HepG2 (cell line): ENCODE measurements around the gene EEF1A2. TPM values are rescaled to one million over a fixed set of nuclear protein-coding genes. Genes with fewer than 3 reads are reported as not detected.
A peak's percentile ranks its signal among the peaks of the same experiment; 100 is the strongest.

Source experiments
- CENPX ChIP-seq: sonication (generic); formaldehyde crosslinking; IDR thresholded peaks from 2 replicates; pipeline ENCODE4 v1.9.0; 2021; ENCODE audit warnings: mild to moderate bottlenecking, missing genetic modification reagents, moderate library complexity
- CREBL2 ChIP-seq: sonication (generic); formaldehyde crosslinking; IDR thresholded peaks from 2 replicates; pipeline ENCODE4 v1.8.1; 2023; ENCODE audit warnings: missing genetic modification reagents, mild to moderate bottlenecking, borderline replicate concordance
- CSRNP1 ChIP-seq: sonication (generic); formaldehyde crosslinking; IDR thresholded peaks from 2 replicates; pipeline ENCODE4 v1.8.1; 2023; ENCODE audit warnings: mild to moderate bottlenecking, missing genetic modification reagents
- GLMP ChIP-seq: sonication (generic); formaldehyde crosslinking; IDR thresholded peaks from 2 replicates; pipeline ENCODE4 v1.9.0; 2021; ENCODE audit warnings: missing genetic modification reagents, mild to moderate bottlenecking, borderline replicate concordance
- KAT2B ChIP-seq: fragments of 150-350 bp; IDR thresholded peaks from 2 replicates; pipeline ENCODE4 v1.6.1; 2014; ENCODE audit warnings: low read depth, low read length, borderline replicate concordance
- KDM6A ChIP-seq: IDR thresholded peaks from 2 replicates; pipeline ENCODE4 v1.6.1; 2016; ENCODE audit warnings: low read depth
- NR2F1 ChIP-seq, 2 experiments: fragments of 450-650 bp in 1 of 2; formaldehyde crosslinking in 1 of 2; IDR thresholded peaks; 2 replicates each; pipeline versions ENCODE4 v1.5.0 to v1.6.1; 2016 to 2020; ENCODE audit warnings: mild to moderate bottlenecking in 1 of 2, missing compliant biosample characterization in 1 of 2, missing genetic modification reagents in 1 of 2, moderate library complexity in 1 of 2
- SIN3B ChIP-seq: fragments of 150-350 bp; IDR thresholded peaks from 2 replicates; pipeline ENCODE4 v1.6.1; 2014; ENCODE audit warnings: low read length
- SMAD3 ChIP-seq: sonication (generic); formaldehyde crosslinking; IDR thresholded peaks from 2 replicates; pipeline ENCODE4 v1.4.0; 2020; ENCODE audit warnings: missing genetic modification reagents
- SPEN ChIP-seq: sonication (generic); formaldehyde crosslinking; IDR thresholded peaks from 2 replicates; pipeline ENCODE4 v1.5.1; 2020; ENCODE audit warnings: low read depth, mild to moderate bottlenecking, missing genetic modification reagents
- TFDP2 ChIP-seq: sonication (generic); formaldehyde crosslinking; IDR thresholded peaks from 2 replicates; pipeline ENCODE4 v1.4.0; 2020; ENCODE audit warnings: missing genetic modification reagents
- ZBTB1 ChIP-seq: sonication (generic); formaldehyde crosslinking; IDR thresholded peaks from 2 replicates; pipeline ENCODE4 v1.4.0; 2020; ENCODE audit warnings: missing genetic modification reagents, borderline replicate concordance
- ZBTB34 ChIP-seq: sonication (generic); formaldehyde crosslinking; IDR thresholded peaks from 2 replicates; pipeline ENCODE4 v1.8.0; 2022; ENCODE audit warnings: mild to moderate bottlenecking, missing genetic modification reagents
- ZBTB37 ChIP-seq: sonication (generic); formaldehyde crosslinking; IDR thresholded peaks from 2 replicates; pipeline ENCODE4 v1.4.0; 2020; ENCODE audit warnings: mild to moderate bottlenecking, missing genetic modification reagents
- ZNF451 ChIP-seq: sonication (generic); formaldehyde crosslinking; IDR thresholded peaks from 2 replicates; pipeline ENCODE4 v1.5.0; 2020; ENCODE audit warnings: mild to moderate bottlenecking, missing genetic modification reagents
- ZNF484 ChIP-seq: sonication (generic); formaldehyde crosslinking; IDR thresholded peaks from 2 replicates; pipeline ENCODE4 v1.5.1; 2020; ENCODE audit warnings: mild to moderate bottlenecking, low read depth, missing genetic modification reagents, borderline replicate concordance
- ZNF776 ChIP-seq: sonication (generic); formaldehyde crosslinking; IDR thresholded peaks from 2 replicates; pipeline ENCODE4 v1.4.0; 2020; ENCODE audit warnings: mild to moderate bottlenecking, missing genetic modification reagents
- ZNF790 ChIP-seq: sonication (generic); formaldehyde crosslinking; IDR thresholded peaks from 2 replicates; pipeline ENCODE4 v1.8.0; 2022; ENCODE audit warnings: missing genetic modification reagents, mild to moderate bottlenecking, borderline replicate concordance
- ZNF792 ChIP-seq: IDR thresholded peaks from 2 replicates; pipeline ENCODE4 v1.6.1; 2016
- ZSCAN21 ChIP-seq: sonication (generic); formaldehyde crosslinking; IDR thresholded peaks from 2 replicates; pipeline ENCODE4 v1.8.0; 2022; ENCODE audit warnings: mild to moderate bottlenecking, missing genetic modification reagents, moderate library complexity, borderline replicate concordance
- polyA plus RNA-seq, 8 experiments: library from polyadenylated mRNA; depleted of rRNA in 3 of 8; stranded (reverse) in 7 of 8; unstranded in 1 of 8; fragments of >200 nt; fragmentation: Illumina TruSeq in 4 of 8; extraction: Trizol in 4 of 8; gene quantifications; 2 replicates each; pipeline versions ENCODE4 v1.2.1 to v1.2.3, GENCODE V29; 2011 to 2016; ENCODE audit warnings: low read depth in 4 of 8, missing spikeins in 1 of 8, mixed read lengths in 1 of 8; ENCODE audit not compliant: insufficient read depth in 1 of 8
- total RNA-seq, 5 experiments: library from RNA; depleted of rRNA; stranded (reverse); fragments of >200 nt; fragmentation: Illumina TruSeq; extraction: Trizol; gene quantifications; 2 replicates each; pipeline ENCODE4 v1.2.3, GENCODE V29; 2016; ENCODE audit warnings: low read depth in 1 of 5

Gene EEF1A2
- total and polyA plus RNA-seq, 2 of the 13 experiments (the other 11 are each of a cell fraction or from before 2014, with no cell fraction given): 0.44 to 0.87 TPM

- TF ChIP-seq CSRNP1 (peak; percentile 89; the same call in 1 of the 2 replicates), CENPX (CRISPR knock-in tag) (no peak), ZBTB34 (CRISPR knock-in tag) (peak; percentile 76; the same call in 1 of the 2 replicates), ZBTB37 (CRISPR knock-in tag) (no peak), ZNF451 (peak; percentile 89), ZNF790 (no peak; the same call in 1 of the 2 replicates), KAT2B (no peak), ZNF776 (no peak), SIN3B (peak; percentile 80), NR2F1 (CRISPR knock-in tag; IDR thresholded peaks at IDR 0.05) (peak in 1 of 2 experiments; percentile 27; a peak in 2 of 4 replicates), KDM6A (CRISPR knock-in tag) (peak; percentile 39), ZNF792 (peak; percentile 95; the same call in 1 of the 2 replicates), CREBL2 (CRISPR knock-in tag) (peak; percentile 56; the same call in 1 of the 2 replicates), SMAD3 (CRISPR knock-in tag) (peak; percentile 94; the same call in 1 of the 2 replicates), ZBTB1 (CRISPR knock-in tag) (no peak), TFDP2 (CRISPR knock-in tag) (0 out of 2 replicates have a peak, but pooled peaks have one; percentile 42), ZSCAN21 (CRISPR knock-in tag) (peak; percentile 94; the same call in 1 of the 2 replicates), GLMP (CRISPR knock-in tag) (no peak), SPEN (CRISPR knock-in tag) (peak; percentile 87), ZNF484 (CRISPR knock-in tag) (no peak)
Measured at GRCh38 chr20:63537525-63538203, 38.8 kb upstream of the EEF1A2 start (continued).
